Measurements from ENCODE around the gene NHLRC3. TPM values are rescaled to one million over a fixed set of nuclear protein-coding genes. Genes with fewer than 3 reads are reported as not detected.

Gene NHLRC3
- total and polyA plus RNA-seq, 9 of the 15 experiments (the other 6 are each of a cell fraction or from before 2014, with no cell fraction given), result 5.5 to 15.3 (median 9.0) TPM

GRCh38 chr13:39037880-39038568 is at the start of gene NHLRC3, which contains the start of gene PROSER1 (continued):
- TF ChIP-seq ZBTB49 (CRISPR knock-in tag; IDR thresholded peaks at IDR 0.05; ENCODE audit: borderline replicate concordance), result no peak
- TF ChIP-seq TEAD4 (IDR thresholded peaks at IDR 0.05; ENCODE audit: low read length), result no peak
- TF ChIP-seq TEAD4 (CRISPR knock-in tag; IDR thresholded peaks at IDR 0.05; ENCODE audit: borderline replicate concordance), result no peak
- no peak for TF ChIP-seq DDX20 (tag; IDR thresholded peaks at IDR 0.05; ENCODE audit: low read depth)
- no peak for TF ChIP-seq EZH2 (IDR thresholded peaks at IDR 0.05; ENCODE audit: borderline replicate concordance, low read depth, low read length)
- no peak for TF ChIP-seq PCBP1 (IDR thresholded peaks at IDR 0.05; ENCODE audit: low read depth, low read length, poor library complexity, severe bottlenecking)
- TF ChIP-seq CCNT2 (IDR thresholded peaks at IDR 0.05; ENCODE audit: borderline replicate concordance, extremely low read depth, insufficient read length, low read depth, low read length), result no peak
- no peak for TF ChIP-seq PTRF (tag; IDR thresholded peaks at IDR 0.05)
- TF ChIP-seq ZC3H8 (IDR thresholded peaks at IDR 0.05), result no peak
- TF ChIP-seq TAF15 (IDR thresholded peaks at IDR 0.05; ENCODE audit: low read depth, low read length), result no peak
- peak in 1 of 3 experiments; percentile 30 for TF ChIP-seq YY1 (IDR thresholded peaks at IDR 0.05; ENCODE audit: borderline replicate concordance in 1 of 3, control insufficient read depth in 1 of 3, extremely low read depth in 1 of 3, insufficient read depth in 3 of 3, insufficient read length in 1 of 3, insufficient replicate concordance in 2 of 3, low read depth in 1 of 3, low read length in 2 of 3)
- TF ChIP-seq ZNF717 (CRISPR knock-in tag; IDR thresholded peaks at IDR 0.05), result no peak
- peak; percentile 84 for TF ChIP-seq C11orf30 (IDR thresholded peaks at IDR 0.05; ENCODE audit: low read depth)
- no peak for TF ChIP-seq THRAP3 (IDR thresholded peaks at IDR 0.05; ENCODE audit: borderline replicate concordance)
- TF ChIP-seq ELF1 (tag; IDR thresholded peaks at IDR 0.05), result peak; percentile 67
- TF ChIP-seq PPARD (CRISPR knock-in tag; IDR thresholded peaks at IDR 0.05), result no peak
- TF ChIP-seq ZNF436 (CRISPR knock-in tag; IDR thresholded peaks at IDR 0.05), result no peak
- TF ChIP-seq ZNF407 (IDR thresholded peaks at IDR 0.05; ENCODE audit: low read depth), result no peak
